Sigmoid colon (tissue), 3 donors: ENCODE data around the gene PAFAH1B2.

Source experiments
- CTCF ChIP-seq, 4 experiments: fragments of 450-650 bp in 3 of 4; fragments of 200-600 bp in 1 of 4; IDR thresholded peaks; one replicate each; pipeline ENCODE4 v1.5.1; 2016 to 2019; ENCODE audit warnings: antibody characterized with exemption in 4 of 4, mild to moderate bottlenecking in 3 of 4, moderate library complexity in 2 of 4
- POLR2A ChIP-seq, 2 donors: fragments of 450-650 bp; IDR thresholded peaks; one replicate each; pipeline ENCODE4 v1.6.1; 2016; ENCODE audit warnings: antibody characterized with exemption in 2 of 2, mild to moderate bottlenecking in 2 of 2, moderate library complexity in 2 of 2

DNA sequence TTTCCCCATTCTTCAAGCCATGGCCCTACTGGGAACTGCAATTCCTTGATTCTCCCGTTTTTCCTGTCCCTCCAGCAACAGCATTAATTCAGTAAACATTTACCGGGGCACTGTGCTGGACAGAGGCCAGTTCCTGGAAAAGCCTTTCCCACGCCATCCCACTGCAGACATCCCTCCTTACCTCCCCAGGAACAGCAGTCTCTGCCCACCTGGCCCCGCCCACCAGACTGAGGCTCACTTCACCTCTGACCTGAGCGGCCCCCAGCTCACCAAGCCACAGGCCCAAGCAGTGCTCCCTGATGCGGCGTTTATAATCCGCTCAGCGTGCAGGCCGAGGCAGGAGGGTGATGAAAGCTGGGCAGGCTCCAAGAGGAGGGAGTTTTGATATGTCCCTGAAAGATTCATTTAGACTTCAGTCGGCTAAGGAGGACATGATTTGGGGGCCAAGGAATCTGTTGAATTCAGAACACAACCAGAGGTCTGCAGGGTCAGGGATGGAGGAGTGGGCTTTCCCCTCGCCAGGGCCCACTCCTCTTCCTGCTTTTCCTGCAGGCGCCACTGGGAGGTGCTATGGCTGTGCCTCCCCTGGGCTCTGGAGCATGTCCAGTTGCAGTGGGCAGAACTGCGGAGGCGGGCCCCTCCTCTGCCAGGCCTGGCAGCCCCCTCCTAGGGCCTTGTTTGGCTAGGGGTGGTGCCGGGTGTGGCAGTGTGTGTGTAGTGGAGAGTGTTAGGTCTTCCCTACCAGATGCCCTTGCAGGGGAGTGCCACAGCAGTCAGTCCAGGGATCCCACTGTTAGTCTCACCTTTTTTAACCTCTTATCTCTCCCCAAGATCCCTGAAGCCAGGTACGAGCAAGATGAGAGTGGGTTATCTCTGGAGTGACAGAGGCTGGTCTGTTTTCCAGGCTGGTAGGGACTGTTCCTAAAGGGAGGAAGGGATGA lies 53.7 kb downstream of the PAFAH1B2 start:
- TF ChIP-seq POLR2A (IDR thresholded peaks at IDR 0.05) (peak; percentile 55 to 62), CTCF (IDR thresholded peaks at IDR 0.05) (peak; percentile 79 to 83 (median 80))
